Esophagus muscularis mucosa (tissue), 4 donors: ENCODE data around the gene CAD.

ENCODE experiments used
- CTCF ChIP-seq, 3 experiments: fragments of 200-600 bp in 2 of 3; fragments of 450-650 bp in 1 of 3; sonication (generic) in 2 of 3; IDR thresholded peaks; one replicate each; pipeline ENCODE4 v1.5.1; 2017 to 2019; ENCODE audit warnings: antibody characterized with exemption in 3 of 3, mild to moderate bottlenecking in 2 of 3, moderate library complexity in 1 of 3
- EP300 ChIP-seq: sonication (generic); formaldehyde crosslinking; IDR thresholded peaks from one replicate; pipeline ENCODE4 v1.6.1; 2017; ENCODE audit warnings: antibody characterized with exemption
- POLR2AphosphoS5 ChIP-seq, 2 donors: sonication (generic); formaldehyde crosslinking; IDR thresholded peaks; one replicate each; pipeline ENCODE4 v1.6.1; 2017; ENCODE audit warnings: antibody characterized with exemption in 2 of 2

- TF ChIP-seq CTCF (IDR thresholded peaks at IDR 0.05) (no peak), POLR2AphosphoS5 (IDR thresholded peaks at IDR 0.05) (no peak), EP300 (no peak)
Measured at GRCh38 chr2:27261241-27261925, 44.2 kb downstream of the CAD start.
